ENCODE results near the gene STAT1.

Gene STAT1

GRCh38 chr2:191013932-191014652, at the start of gene STAT1:
Gene STAT1 (minus strand): TSS chr2:191014171. CDS start chr2:191010003, 4,168 bp downstream.
- peak; percentile 94 for DNase-seq

- DNase-seq = no peak
Observed at GRCh38 chr2:191063584-191063983, 49.6 kb upstream of the STAT1 start.

GRCh38 chr2:191061381-191061980, 47.5 kb upstream of the STAT1 start:
- no peak for DNase-seq

- DNase-seq = no peak
Observed at GRCh38 chr2:191059308-191059707, 45.3 kb upstream of the STAT1 start.

GRCh38 chr2:191056228-191056627, 42.3 kb upstream of the STAT1 start:
- no peak for DNase-seq

- no peak for DNase-seq
Observed at GRCh38 chr2:191053256-191053655, 39.3 kb upstream of the STAT1 start.

- DNase-seq = no peak
Observed at GRCh38 chr2:191051825-191052778, 38.1 kb upstream of the STAT1 start.

- no peak for DNase-seq
Observed at GRCh38 chr2:191051177-191051576, 37.2 kb upstream of the STAT1 start.

GRCh38 chr2:191050640-191050987, 36.6 kb upstream of the STAT1 start:
- no peak for DNase-seq

GRCh38 chr2:191049728-191050639, 36.0 kb upstream of the STAT1 start:
- DNase-seq = no peak

GRCh38 chr2:191048073-191048472, 34.1 kb upstream of the STAT1 start:
- DNase-seq = no peak

GRCh38 chr2:191045141-191045540, 31.2 kb upstream of the STAT1 start:
- no peak for DNase-seq

GRCh38 chr2:191043438-191043837, 29.5 kb upstream of the STAT1 start:
- no peak for DNase-seq

GRCh38 chr2:191041418-191042161, 27.6 kb upstream of the STAT1 start:
- DNase-seq = no peak

- DNase-seq = no peak
Observed at GRCh38 chr2:191039616-191040015, 25.6 kb upstream of the STAT1 start.

GRCh38 chr2:191038741-191039140, 24.8 kb upstream of the STAT1 start:
- no peak for DNase-seq

- DNase-seq = no peak
Observed at GRCh38 chr2:191038241-191038725, 24.3 kb upstream of the STAT1 start.

- no peak for DNase-seq
Observed at GRCh38 chr2:191037351-191037750, 23.4 kb upstream of the STAT1 start.

- no peak for DNase-seq
Observed at GRCh38 chr2:191036363-191036762, 22.4 kb upstream of the STAT1 start.

- DNase-seq = no peak
Observed at GRCh38 chr2:191032588-191033429, 18.8 kb upstream of the STAT1 start.

GRCh38 chr2:191031256-191031655, 17.3 kb upstream of the STAT1 start:
- DNase-seq = no peak

All from activated CD4-positive, alpha-beta T cell treated with anti-CD3 and anti-CD28 coated beads, Interleukin-2, amount 50 U/mL, for 1 hour (primary cell).